Upper lobe of right lung (tissue), 1 donor: ENCODE results near the gene PDLIM5. TPM values are rescaled to one million over a fixed set of nuclear protein-coding genes. Genes with fewer than 3 reads are reported as not detected.

Experiments used
- ATAC-seq: fragments of 200-7000 bp; cut with Tn5 transposase; one replicate; pipeline ENCODE4 v1.9.1; 2020; ENCODE audit warnings: mild to moderate bottlenecking, moderate library complexity
- DNase-seq: peaks from one replicate; pipeline ENCODE4 v3.0.0-alpha.2; 2020
- H3K27ac ChIP-seq: fragments of 200-600 bp; one replicate; pipeline ENCODE4 v1.8.0; 2022
- H3K27me3 ChIP-seq: fragments of 200-600 bp; one replicate; pipeline ENCODE4 v1.8.0; 2022; ENCODE audit warnings: mild to moderate bottlenecking
- H3K36me3 ChIP-seq: fragments of 200-600 bp; one replicate; pipeline ENCODE4 v1.8.0; 2022
- H3K4me1 ChIP-seq: fragments of 200-600 bp; one replicate; pipeline ENCODE4 v1.8.0; 2022
- H3K4me3 ChIP-seq: fragments of 200-600 bp; one replicate; pipeline ENCODE4 v1.8.0; 2022; ENCODE audit warnings: mild to moderate bottlenecking
- H3K9me3 ChIP-seq: fragments of 200-600 bp; one replicate; pipeline ENCODE4 v1.8.0; 2022
- intact Hi-C: fragments of 100-400 bp; cut with DNase I; formaldehyde crosslinking; loops from one replicate; pipeline ENCODE4 v1.11.0; 2022
- total RNA-seq: library from RNA; stranded (reverse); fragmentation: NEBNext Ultra II Directional; extraction: Animal tissue kit (Norgen Biotek cat#: 25700); gene quantifications from one replicate; pipeline ENCODE4 v1.2.1, GENCODE V29; 2021
- TF ChIP-seq, protein P1 (sequence below): fragments of 200-600 bp; IDR thresholded peaks from one replicate; pipeline ENCODE4 v1.8.0; 2022; ENCODE audit warnings: antibody characterized with exemption
- donor health status: DM: no; HTN: yes; CAD: no; lungs with severe emphysema.

PDLIM5 gene
- total RNA-seq, 1 donor from 2014 or later = 82.8 TPM

DNA sequence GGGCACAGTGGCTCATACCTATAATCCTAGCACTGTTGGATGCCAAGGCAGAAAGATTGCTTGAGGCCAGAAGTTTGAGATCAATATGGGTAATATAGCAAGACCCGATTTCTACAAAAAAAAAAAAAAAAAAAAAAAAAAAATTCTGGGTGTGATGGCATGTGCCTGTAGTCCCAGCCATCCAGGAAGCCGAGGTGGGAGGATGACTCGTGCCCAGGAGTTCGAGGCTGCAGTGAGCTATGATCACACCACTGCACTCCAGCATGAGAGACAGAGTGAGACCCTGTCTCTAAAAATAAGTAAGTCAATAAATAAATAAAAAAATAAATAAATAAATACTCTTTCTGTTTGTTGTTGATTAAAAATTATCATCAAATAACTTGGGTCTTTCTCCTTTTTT, 243.6 kb downstream of the PDLIM5 start:
- Histone ChIP-seq H3K9me3 (no peaks in the 10 kb centered on the region), H3K4me1 (no peaks in the 10 kb centered on the region), H3K36me3 (no peaks in the 10 kb centered on the region), H3K4me3 (no peak overlapping the region), H3K27me3 (no peaks in the 10 kb centered on the region), H3K27ac (no peak overlapping the region)
- TF ChIP-seq, protein P1, sequence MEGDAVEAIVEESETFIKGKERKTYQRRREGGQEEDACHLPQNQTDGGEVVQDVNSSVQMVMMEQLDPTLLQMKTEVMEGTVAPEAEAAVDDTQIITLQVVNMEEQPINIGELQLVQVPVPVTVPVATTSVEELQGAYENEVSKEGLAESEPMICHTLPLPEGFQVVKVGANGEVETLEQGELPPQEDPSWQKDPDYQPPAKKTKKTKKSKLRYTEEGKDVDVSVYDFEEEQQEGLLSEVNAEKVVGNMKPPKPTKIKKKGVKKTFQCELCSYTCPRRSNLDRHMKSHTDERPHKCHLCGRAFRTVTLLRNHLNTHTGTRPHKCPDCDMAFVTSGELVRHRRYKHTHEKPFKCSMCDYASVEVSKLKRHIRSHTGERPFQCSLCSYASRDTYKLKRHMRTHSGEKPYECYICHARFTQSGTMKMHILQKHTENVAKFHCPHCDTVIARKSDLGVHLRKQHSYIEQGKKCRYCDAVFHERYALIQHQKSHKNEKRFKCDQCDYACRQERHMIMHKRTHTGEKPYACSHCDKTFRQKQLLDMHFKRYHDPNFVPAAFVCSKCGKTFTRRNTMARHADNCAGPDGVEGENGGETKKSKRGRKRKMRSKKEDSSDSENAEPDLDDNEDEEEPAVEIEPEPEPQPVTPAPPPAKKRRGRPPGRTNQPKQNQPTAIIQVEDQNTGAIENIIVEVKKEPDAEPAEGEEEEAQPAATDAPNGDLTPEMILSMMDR = no peak
- DNase-seq (no peak), ATAC-seq (no peak)
- intact Hi-C loops = no loop called here

- H3K36me3 ChIP-seq = no peaks in the 10 kb centered on the region
- ATAC-seq = no peak
- H3K4me1 ChIP-seq = no peaks in the 10 kb centered on the region
- TF ChIP-seq, protein P1 = no peak
- H3K4me3 ChIP-seq = no peak overlapping the region
- no peak for DNase-seq
- H3K9me3 ChIP-seq = no peaks in the 10 kb centered on the region
- H3K27ac ChIP-seq = no peak overlapping the region
- intact Hi-C loops = no loop called here
- H3K27me3 ChIP-seq = no peaks in the 10 kb centered on the region
These were observed 246.4 kb downstream of the PDLIM5 start for GRCh38 chr4:94698187-94698586.

GRCh38 chr4:94700298-94700697, 248.6 kb downstream of the PDLIM5 start:
- Histone ChIP-seq H3K27ac (no peak overlapping the region), H3K4me1 (no peaks in the 10 kb centered on the region), H3K36me3 (no peaks in the 10 kb centered on the region), H3K9me3 (no peaks in the 10 kb centered on the region), H3K4me3 (no peak overlapping the region), H3K27me3 (no peaks in the 10 kb centered on the region)
- no peak for ATAC-seq
- intact Hi-C loops = no loop called here
- TF ChIP-seq, protein P1 = no peak
- DNase-seq = no peak

- no peak for ATAC-seq
- H3K4me3 ChIP-seq = no peak overlapping the region
- TF ChIP-seq, protein P1 = no peak
- no peak for DNase-seq
- H3K36me3 ChIP-seq = no peaks in the 10 kb centered on the region
- no peak overlapping the region for H3K27ac ChIP-seq
- H3K9me3 ChIP-seq = no peaks in the 10 kb centered on the region
- H3K27me3 ChIP-seq = no peaks in the 10 kb centered on the region
- intact Hi-C loops = no loop called here
- H3K4me1 ChIP-seq = no peaks in the 10 kb centered on the region
These were observed 250.0 kb downstream of the PDLIM5 start for GRCh38 chr4:94701631-94702300.

DNA sequence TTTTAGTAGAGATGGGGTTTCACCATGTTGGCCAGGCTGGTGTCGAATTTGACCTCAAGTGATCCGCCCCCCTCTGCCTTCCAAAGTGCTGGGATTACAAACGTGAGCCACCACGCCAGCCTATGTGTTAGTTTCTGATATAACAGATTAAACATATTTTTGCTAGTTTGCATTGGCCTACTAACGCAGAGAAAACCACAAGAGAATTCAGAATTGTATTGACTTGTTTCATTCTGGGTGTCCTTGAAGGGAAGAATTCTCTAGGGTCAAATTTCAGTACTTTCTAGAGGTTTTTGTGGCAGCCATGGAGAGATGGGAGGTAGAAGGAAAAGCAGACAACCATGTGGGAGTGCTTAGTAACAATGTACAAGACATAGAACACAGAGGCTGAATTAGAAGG, 259.9 kb downstream of the PDLIM5 start:
- no peak for DNase-seq
- Histone ChIP-seq H3K9me3 (no peaks in the 10 kb centered on the region), H3K4me1 (no peaks in the 10 kb centered on the region), H3K36me3 (no peaks in the 10 kb centered on the region), H3K27ac (no peak overlapping the region), H3K4me3 (no peak overlapping the region), H3K27me3 (no peaks in the 10 kb centered on the region)
- ATAC-seq = no peak
- intact Hi-C loops = no loop called here
- TF ChIP-seq, protein P1 = no peak
